Thyroid gland (tissue), 4 donors: ENCODE measurements around the gene NDUFS7. TPM values are rescaled to one million over a fixed set of nuclear protein-coding genes. Genes with fewer than 3 reads are reported as not detected.

Experiments used
- DNase-seq, 2 donors: peaks; one replicate each; pipeline ENCODE4 v3.0.0-alpha.2; 2019
- H3K27ac ChIP-seq, 3 donors: fragments of 200-600 bp; sonication (generic); 1 replicate in 2 of 3; 2 replicates in 1 of 3; pipeline ENCODE4 v1.5.1; 2016 to 2019; ENCODE audit warnings: mild to moderate bottlenecking in 1 of 3, moderate library complexity in 1 of 3
- H3K27me3 ChIP-seq: fragments of 200-600 bp; sonication (generic); one replicate; pipeline ENCODE4 v1.5.1; 2019
- H3K36me3 ChIP-seq, 2 donors: fragments of 200-600 bp; sonication (generic); one replicate each; pipeline ENCODE4 v1.5.1; 2016 to 2019
- H3K4me1 ChIP-seq, 2 donors: fragments of 200-600 bp; sonication (generic); one replicate each; pipeline ENCODE4 v1.5.1; 2017 to 2019
- H3K4me3 ChIP-seq, 3 donors: fragments of 200-600 bp; sonication (generic); replicated peaks in 1 of 3; 1 replicate in 2 of 3; 2 replicates in 1 of 3; pipeline ENCODE4 v1.5.1; 2016; ENCODE audit warnings: mild to moderate bottlenecking in 1 of 3
- H3K9me3 ChIP-seq: fragments of 200-600 bp; sonication (generic); one replicate; pipeline ENCODE4 v1.5.1; 2017
- POLR2A ChIP-seq, 2 donors: fragments of 450-650 bp; IDR thresholded peaks; one replicate each; pipeline ENCODE4 v1.6.1; 2017; ENCODE audit warnings: antibody characterized with exemption in 2 of 2, mild to moderate bottlenecking in 2 of 2, moderate library complexity in 1 of 2
- WGBS, 2 donors: methylation state at CpG; one replicate each; pipeline ENCODE4 v1.1.5; 2017; 5-methylcytosine and 5-hydroxymethylcytosine counted together
- intact Hi-C: fragments of 100-400 bp; cut with DNase I; formaldehyde crosslinking; loops from one replicate; pipeline ENCODE4 v1.15.1; 2023
- total RNA-seq, 4 donors: library from RNA; depleted of rRNA; stranded (reverse); fragments of >200 nt; gene quantifications; one replicate each; pipeline ENCODE4 v1.2.3, GENCODE V29; 2016
- TF ChIP-seq, protein P1 (sequence below), 6 experiments: fragments of 200-600 bp in 3 of 6; fragments of 450-650 bp in 3 of 6; sonication (generic) in 3 of 6; IDR thresholded peaks; one replicate each; pipeline ENCODE4 v1.5.1; 2016 to 2019; ENCODE audit warnings: antibody characterized with exemption in 6 of 6, mild to moderate bottlenecking in 2 of 6, inconsistent platforms in 1 of 6, moderate library complexity in 1 of 6

NDUFS7 gene
- total RNA-seq, 4 donors from 2014 or later, result 75.2 to 185 (median 108) TPM

DNA sequence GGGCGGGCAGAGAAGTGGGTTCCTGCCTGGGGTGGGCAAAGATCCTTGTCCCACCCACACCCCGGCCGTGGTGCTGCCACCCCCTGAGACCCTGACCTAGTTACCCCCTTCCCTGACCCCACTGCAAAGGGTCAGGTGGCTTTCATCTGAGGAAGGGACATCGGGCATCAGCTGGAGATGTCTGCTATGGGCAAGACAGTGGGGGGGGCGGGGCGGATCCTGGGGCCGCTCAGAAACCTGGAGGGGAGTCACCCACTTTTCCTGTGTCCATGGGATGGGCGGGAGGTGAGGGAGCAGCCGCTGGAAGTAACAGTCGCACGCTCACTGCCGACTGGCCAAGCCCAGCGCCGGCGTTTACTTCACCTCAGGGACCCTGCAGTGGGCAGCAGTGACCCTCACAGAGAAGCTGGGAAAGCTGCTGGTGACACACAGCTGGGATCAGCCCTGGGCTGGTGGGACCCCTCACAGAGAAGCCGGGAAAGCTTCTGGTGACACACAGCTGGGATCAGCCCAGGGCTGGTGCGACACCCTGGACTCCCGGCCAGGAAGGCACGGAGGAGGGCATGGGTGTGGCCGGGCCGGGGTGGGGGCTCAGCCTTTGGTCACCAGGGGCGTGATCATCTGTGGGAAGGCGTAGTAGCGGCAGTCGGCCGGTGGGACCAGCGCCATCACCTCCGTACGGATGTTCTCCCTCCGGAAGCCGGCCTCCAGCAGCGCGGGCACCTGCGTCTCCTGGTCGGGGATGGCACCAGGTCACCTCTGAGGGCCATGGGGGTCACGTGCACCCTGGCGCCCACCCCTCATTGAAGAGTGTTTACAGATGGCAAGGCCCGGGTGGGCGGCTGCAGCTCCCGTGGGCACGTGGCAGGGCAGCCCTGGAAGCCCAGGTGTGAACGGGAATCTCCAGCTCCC, 13.3 kb downstream of the NDUFS7 start:
- Histone ChIP-seq H3K4me1 (peaks cover 10 to 18% of the 10 kb centered on the region in 2 donors), H3K4me3 (no peak overlapping the region), H3K36me3 (peaks cover 16 to 17% of the 10 kb centered on the region in 2 donors), H3K27ac (no peak overlapping the region), H3K9me3 (no peaks in the 10 kb centered on the region), H3K27me3 (no peaks in the 10 kb centered on the region)
- intact Hi-C loops, result no loop called here
- TF ChIP-seq, protein P1, sequence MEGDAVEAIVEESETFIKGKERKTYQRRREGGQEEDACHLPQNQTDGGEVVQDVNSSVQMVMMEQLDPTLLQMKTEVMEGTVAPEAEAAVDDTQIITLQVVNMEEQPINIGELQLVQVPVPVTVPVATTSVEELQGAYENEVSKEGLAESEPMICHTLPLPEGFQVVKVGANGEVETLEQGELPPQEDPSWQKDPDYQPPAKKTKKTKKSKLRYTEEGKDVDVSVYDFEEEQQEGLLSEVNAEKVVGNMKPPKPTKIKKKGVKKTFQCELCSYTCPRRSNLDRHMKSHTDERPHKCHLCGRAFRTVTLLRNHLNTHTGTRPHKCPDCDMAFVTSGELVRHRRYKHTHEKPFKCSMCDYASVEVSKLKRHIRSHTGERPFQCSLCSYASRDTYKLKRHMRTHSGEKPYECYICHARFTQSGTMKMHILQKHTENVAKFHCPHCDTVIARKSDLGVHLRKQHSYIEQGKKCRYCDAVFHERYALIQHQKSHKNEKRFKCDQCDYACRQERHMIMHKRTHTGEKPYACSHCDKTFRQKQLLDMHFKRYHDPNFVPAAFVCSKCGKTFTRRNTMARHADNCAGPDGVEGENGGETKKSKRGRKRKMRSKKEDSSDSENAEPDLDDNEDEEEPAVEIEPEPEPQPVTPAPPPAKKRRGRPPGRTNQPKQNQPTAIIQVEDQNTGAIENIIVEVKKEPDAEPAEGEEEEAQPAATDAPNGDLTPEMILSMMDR (IDR thresholded peaks at IDR 0.05), result no peak
- no peak for TF ChIP-seq POLR2A (IDR thresholded peaks at IDR 0.05)
- 62 to 88% methylated on average over 12 to 37 of the region's 42 CpGs for WGBS, 2 donors
- DNase-seq, result no peak

DNA sequence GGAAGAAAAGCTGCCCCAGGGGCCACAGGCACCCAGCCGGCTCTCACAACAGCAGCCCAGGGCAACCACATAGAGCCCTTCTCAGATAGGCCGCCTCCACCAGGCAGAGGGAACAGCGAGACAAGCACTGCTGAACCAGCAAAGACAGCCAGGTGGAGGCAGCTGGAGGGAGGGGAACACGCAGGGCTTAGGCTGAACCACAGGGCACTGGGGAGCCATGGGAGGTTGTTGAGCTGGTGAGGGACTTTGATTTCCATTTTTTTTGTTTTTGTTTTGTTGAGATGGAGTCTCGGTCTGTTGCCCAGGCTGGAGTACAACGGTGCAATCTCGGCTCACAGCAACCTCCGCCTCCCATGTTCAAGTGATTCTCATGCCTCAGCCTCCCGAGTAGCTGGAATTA, 14.1 kb downstream of the NDUFS7 start:
- H3K9me3 ChIP-seq, result no peaks in the 10 kb centered on the region
- H3K4me1 ChIP-seq, result peaks cover 10 to 18% of the 10 kb centered on the region in 2 donors
- H3K36me3 ChIP-seq, result peaks cover 8 to 10% of the 10 kb centered on the region in 2 donors
- DNase-seq, result no peak
- intact Hi-C loops, result no loop called here
- H3K4me3 ChIP-seq, result no peak overlapping the region
- H3K27ac ChIP-seq, result no peak overlapping the region
- no peaks in the 10 kb centered on the region for H3K27me3 ChIP-seq
- 87% methylated on average over 7 to 9 of the region's 9 CpGs for WGBS, 2 donors
- TF ChIP-seq, protein P1 (IDR thresholded peaks at IDR 0.05), result no peak
- no peak for TF ChIP-seq POLR2A (IDR thresholded peaks at IDR 0.05)

DNA sequence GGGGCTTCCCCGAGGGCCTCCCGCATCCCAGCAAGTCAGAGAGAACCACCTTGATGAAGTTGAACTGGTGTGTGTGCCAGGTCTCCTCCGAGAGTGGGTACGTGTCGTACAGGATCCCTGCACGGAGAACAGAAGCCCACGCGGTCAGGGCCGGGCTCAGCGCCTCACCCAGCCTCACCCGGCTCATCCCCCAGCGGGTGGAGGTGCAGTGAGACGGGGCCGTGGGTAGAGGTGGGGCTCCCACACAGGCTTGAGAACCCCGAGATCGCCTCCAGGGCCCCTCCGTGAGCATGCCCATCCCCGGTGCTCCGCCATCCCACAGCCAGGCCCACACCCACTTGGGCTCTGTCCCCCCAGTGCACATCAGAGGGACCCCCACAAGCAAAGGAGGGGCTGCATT, 15.4 kb downstream of the NDUFS7 start:
- Histone ChIP-seq H3K27me3 (no peaks in the 10 kb centered on the region), H3K36me3 (peaks cover 0 to 2% of the 10 kb centered on the region in 2 donors), H3K27ac (no peak overlapping the region), H3K4me3 (no peak overlapping the region), H3K9me3 (no peaks in the 10 kb centered on the region), H3K4me1 (peaks cover 10 to 18% of the 10 kb centered on the region in 2 donors)
- no peak for DNase-seq
- 90 to 92% methylated on average over 12 to 14 of the region's 19 CpGs for WGBS, 2 donors
- intact Hi-C loops, result no loop called here
- TF ChIP-seq, protein P1 (IDR thresholded peaks at IDR 0.05), result no peak
- no peak for TF ChIP-seq POLR2A (IDR thresholded peaks at IDR 0.05)

DNA sequence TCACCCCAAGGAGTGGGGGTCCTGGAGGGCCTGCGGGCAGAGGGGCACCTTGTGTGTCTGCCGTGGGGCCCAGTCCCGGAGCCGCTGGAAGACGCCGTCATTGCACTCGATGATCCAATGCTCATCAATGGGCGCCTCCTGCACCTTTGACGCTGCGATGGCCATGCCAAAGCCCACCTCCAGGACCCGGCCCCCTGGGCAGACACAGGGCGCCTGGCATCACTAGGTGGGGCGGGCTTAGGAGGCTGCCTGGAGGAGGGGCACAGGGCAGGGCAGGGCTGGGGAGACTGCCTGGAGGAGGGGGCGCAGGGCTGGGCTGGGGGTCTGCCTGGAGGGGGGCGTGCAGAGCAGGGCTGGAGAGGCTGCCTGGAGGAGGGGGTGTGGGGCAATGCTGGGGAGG, 16.0 kb downstream of the NDUFS7 start:
- peaks cover 10 to 18% of the 10 kb centered on the region in 2 donors for H3K4me1 ChIP-seq
- WGBS, 2 donors, result 92 to 94% methylated on average over 9 to 11 of the region's 15 CpGs
- H3K27ac ChIP-seq, result no peak overlapping the region
- H3K9me3 ChIP-seq, result no peaks in the 10 kb centered on the region
- DNase-seq, result no peak
- H3K27me3 ChIP-seq, result no peaks in the 10 kb centered on the region
- intact Hi-C loops, result no loop called here
- no peak overlapping the region for H3K4me3 ChIP-seq
- H3K36me3 ChIP-seq, result peaks cover 0 to 2% of the 10 kb centered on the region in 2 donors
- no peak for TF ChIP-seq POLR2A (IDR thresholded peaks at IDR 0.05)
- TF ChIP-seq, protein P1 (IDR thresholded peaks at IDR 0.05), result no peak
